Psoas muscle (tissue), 8 donors: Measurements from ENCODE around the gene GNAS-AS1. TPM values are rescaled to one million over a fixed set of nuclear protein-coding genes. Genes with fewer than 3 reads are reported as not detected.

ENCODE experiments used
- ATAC-seq, 4 donors: fragments of 200-7000 bp; cut with Tn5 transposase; one replicate each; pipeline ENCODE4 v1.9.1; 2020; ENCODE audit warnings: moderate library complexity in 3 of 4, mild to moderate bottlenecking in 2 of 4
- DNase-seq, 2 donors: peaks; one replicate each; pipeline ENCODE4 v3.0.0-alpha.2; 2020
- H3K27ac ChIP-seq: fragments of 200-600 bp; one replicate; pipeline ENCODE4 v1.8.0; 2022
- H3K27me3 ChIP-seq, 3 donors: fragments of 200-600 bp in 1 of 3; one replicate each; pipeline versions ENCODE4 v1.6.1 to v1.8.0; 2013 to 2022; ENCODE audit warnings: low read length in 2 of 3, mild to moderate bottlenecking in 2 of 3, moderate library complexity in 1 of 3; ENCODE audit not compliant: insufficient read depth in 3 of 3
- H3K36me3 ChIP-seq, 2 donors: fragments of 200-600 bp in 1 of 2; one replicate each; pipeline versions ENCODE4 v1.6.1 to v1.8.0; 2013 to 2022; ENCODE audit warnings: low read depth in 1 of 2, mild to moderate bottlenecking in 1 of 2, moderate library complexity in 1 of 2; ENCODE audit not compliant: insufficient read depth in 1 of 2
- H3K4me1 ChIP-seq: fragments of 200-600 bp; one replicate; pipeline ENCODE4 v1.8.0; 2022
- H3K4me3 ChIP-seq: fragments of 200-600 bp; one replicate; pipeline ENCODE4 v1.8.0; 2022; ENCODE audit warnings: mild to moderate bottlenecking
- H3K9me3 ChIP-seq: fragments of 200-600 bp; one replicate; pipeline ENCODE4 v1.8.0; 2022
- CTCF ChIP-seq: fragments of 200-600 bp; IDR thresholded peaks from one replicate; pipeline ENCODE4 v1.8.0; 2022; ENCODE audit warnings: antibody characterized with exemption
- WGBS, 3 donors: extraction: QIAGEN DNeasy Blood & Tissue Kit; methylation state at CpG; one replicate each; pipeline versions ENCODE4 v1.1.6 to v1.1.7; 2013; 5-methylcytosine and 5-hydroxymethylcytosine counted together
- intact Hi-C, 2 donors: fragments of 100-400 bp; cut with DNase I; formaldehyde crosslinking; loops; one replicate each; pipeline versions ENCODE4 v1.11.0 to v1.14.2; 2022
- polyA plus RNA-seq, 3 donors: library from polyadenylated mRNA; stranded (reverse); fragments of 200-250 nt; gene quantifications; one replicate each; pipeline ENCODE4 v1.2.3, GENCODE V29; 2013
- total RNA-seq, 4 donors: library from RNA; stranded (reverse); fragmentation: NEBNext Ultra II Directional in 2 of 4; extraction: Animal tissue kit (Norgen Biotek cat#: 25700) in 2 of 4; gene quantifications; one replicate each; pipeline versions ENCODE4 v1.2.1 to v1.2.4, GENCODE V29; 2021 to 2023
- donor health status: healthy with polysubstance abuse.
- donor health status: DM: no; HTN: no; CAD: no; lungs with moderate emphysema.
- donor health status: Bipolar disorder and iron deficiency.
- donor health status: healthy.
- donor health status: DM: yes; HTN: yes; CAD: no.
- donor health status: DM: no; HTN: no; CAD: no.
- donor health status: DM: no; HTN: no; CAD: no.
- donor health status: DM: yes; HTN: yes; CAD: no.

The GNAS-AS1 gene
- total and polyA plus RNA-seq, 7 donors = 0.03 to 1.0 (median 0.40) TPM; not detected in 1

- H3K27me3 ChIP-seq = peaks cover 0 to 10% (median 0%) of the 10 kb centered on the region in 3 donors
- whole genome bisulfite sequencing, 3 donors = 91 to 94% (median 91%) methylated on average over 11 of the region's 11 CpGs
These were observed 48.6 kb downstream of the GNAS-AS1 start for GRCh38 chr20:58802061-58802460.

GRCh38 chr20:58800134-58800871 lies 50.4 kb downstream of the GNAS-AS1 start:
- H3K27ac ChIP-seq = no peak overlapping the region
- no peak overlapping the region for H3K4me3 ChIP-seq
- no peak for DNase-seq
- ATAC-seq = no peak
- H3K4me1 ChIP-seq = no peaks in the 10 kb centered on the region
- intact Hi-C loops = no loop called here
- H3K36me3 ChIP-seq = no peaks in the 10 kb centered on the region
- peaks cover 0 to 10% (median 0%) of the 10 kb centered on the region in 3 donors for H3K27me3 ChIP-seq
- H3K9me3 ChIP-seq = no peaks in the 10 kb centered on the region
- TF ChIP-seq CTCF = no peak
- 71 to 72% (median 72%) methylated on average over 20 to 22 of the region's 22 CpGs for WGBS, 3 donors

More at GRCh38 chr20:58802061-58802460, 48.6 kb downstream of the GNAS-AS1 start:
- intact Hi-C loops = no loop called here
- H3K36me3 ChIP-seq = no peaks in the 10 kb centered on the region
- no peak overlapping the region for H3K4me3 ChIP-seq
- no peaks in the 10 kb centered on the region for H3K9me3 ChIP-seq
- DNase-seq (no peak), ATAC-seq (no peak)
- no peak overlapping the region for H3K27ac ChIP-seq
- no peaks in the 10 kb centered on the region for H3K4me1 ChIP-seq
- TF ChIP-seq CTCF = no peak

- Histone ChIP-seq H3K36me3 (no peaks in the 10 kb centered on the region), H3K4me1 (no peaks in the 10 kb centered on the region), H3K27ac (no peak overlapping the region), H3K4me3 (no peak overlapping the region), H3K27me3 (peaks cover 0 to 3% (median 0%) of the 10 kb centered on the region in 3 donors), H3K9me3 (no peaks in the 10 kb centered on the region)
- WGBS, 3 donors = 57 to 70% (median 58%) methylated on average over 26 of the region's 26 CpGs
- DNase-seq = no peak
- intact Hi-C loops = no loop called here
- ATAC-seq = no peak
- no peak for TF ChIP-seq CTCF
These were observed 53.0 kb downstream of the GNAS-AS1 start for GRCh38 chr20:58797371-58798338.

- intact Hi-C loops = no loop called here
- WGBS, 3 donors = 90 to 96% (median 91%) methylated on average over 6 of the region's 6 CpGs
- no peak for DNase-seq
- Histone ChIP-seq H3K36me3 (no peaks in the 10 kb centered on the region), H3K27ac (no peak overlapping the region), H3K4me3 (no peak overlapping the region), H3K27me3 (peaks cover 0 to 7% (median 0%) of the 10 kb centered on the region in 3 donors), H3K4me1 (no peaks in the 10 kb centered on the region), H3K9me3 (no peaks in the 10 kb centered on the region)
- ATAC-seq = no peak
- no peak for TF ChIP-seq CTCF
These were observed 54.8 kb downstream of the GNAS-AS1 start for GRCh38 chr20:58795923-58796245.
